GM10847 (cell line): ENCODE results near the gene MAN2A2.
A peak's percentile ranks its signal among the peaks of the same experiment; 100 is the strongest.

Source experiments
- POLR2A ChIP-seq: IDR thresholded peaks from 2 replicates; pipeline ENCODE4 v1.6.1; 2011; ENCODE audit not compliant: insufficient read length; ENCODE audit errors: extremely low read depth

MAN2A2 gene

DNA sequence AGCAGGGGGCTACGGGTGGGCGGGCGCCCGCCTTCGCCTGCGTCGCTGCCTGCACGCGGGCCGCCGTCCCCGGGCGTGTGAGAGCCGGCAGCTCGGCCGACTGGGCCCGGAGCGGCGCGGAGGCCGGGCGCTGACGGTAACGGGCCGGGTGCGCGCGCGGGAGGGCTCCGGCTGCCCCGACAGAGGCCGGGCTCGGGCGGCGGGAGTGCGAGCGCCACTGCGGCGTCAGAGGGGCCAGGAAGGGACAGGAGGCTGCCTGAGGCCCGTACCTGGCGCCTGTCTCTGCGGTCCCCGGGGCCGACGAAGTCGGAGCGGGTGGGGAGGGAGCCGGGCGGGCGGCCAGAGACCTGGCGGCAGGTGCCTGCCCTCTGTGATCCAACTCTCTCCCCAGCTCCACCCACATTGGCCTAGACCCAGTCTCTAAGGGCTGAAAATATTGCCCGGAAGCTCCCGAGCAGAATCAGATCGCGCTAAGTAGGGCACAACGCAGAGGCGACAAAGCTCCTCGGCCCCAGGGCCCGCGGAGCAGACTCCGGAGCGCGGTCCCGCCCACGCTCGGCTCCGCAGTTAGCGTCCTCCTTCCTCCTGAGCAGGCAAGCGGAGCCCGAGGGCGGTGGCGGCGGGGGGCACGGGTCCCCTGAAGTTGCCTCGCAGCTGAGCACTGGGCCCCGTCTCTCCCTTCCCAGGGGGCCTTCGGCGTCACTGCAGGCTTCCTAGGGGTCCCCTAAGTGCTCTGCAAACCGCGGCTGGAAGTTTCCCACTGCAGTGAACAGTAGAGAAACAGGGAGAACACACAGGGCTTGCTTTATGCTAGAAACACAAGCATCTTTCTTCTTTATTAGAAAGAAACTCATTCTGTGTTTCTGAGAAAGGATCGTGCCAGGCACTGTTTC lies at the start of gene MAN2A2:
Gene MAN2A2 (plus strand): TSS at position 463 of the 893 bp plus-strand sequence. CDS start 906 bp downstream, outside the sequence.
- peak; percentile 54 for TF ChIP-seq POLR2A

DNA sequence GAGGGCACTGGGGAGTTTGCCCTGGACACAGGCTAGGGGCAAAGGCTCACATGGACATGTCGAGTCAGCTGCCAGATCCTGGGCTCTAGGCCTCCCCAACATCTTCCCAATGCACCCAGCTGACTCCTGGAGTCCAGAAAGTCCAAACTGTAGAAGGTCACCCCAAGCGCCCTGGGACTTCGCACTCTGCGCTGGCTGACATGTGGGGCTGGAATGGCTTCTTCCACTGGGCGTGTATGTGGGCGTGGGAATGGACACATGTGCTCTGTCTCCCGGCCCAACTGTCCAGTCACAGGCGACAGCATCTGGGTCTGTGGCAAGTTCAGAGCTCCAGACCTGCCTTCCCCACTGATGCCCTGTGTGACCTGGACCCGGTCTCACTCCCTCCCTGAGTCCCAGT lies 48.0 kb upstream of the MAN2A2 start:
- no peak for TF ChIP-seq POLR2A

GRCh38 chr15:90857337-90857736 lies 45.8 kb upstream of the MAN2A2 start:
- no peak for TF ChIP-seq POLR2A

DNA sequence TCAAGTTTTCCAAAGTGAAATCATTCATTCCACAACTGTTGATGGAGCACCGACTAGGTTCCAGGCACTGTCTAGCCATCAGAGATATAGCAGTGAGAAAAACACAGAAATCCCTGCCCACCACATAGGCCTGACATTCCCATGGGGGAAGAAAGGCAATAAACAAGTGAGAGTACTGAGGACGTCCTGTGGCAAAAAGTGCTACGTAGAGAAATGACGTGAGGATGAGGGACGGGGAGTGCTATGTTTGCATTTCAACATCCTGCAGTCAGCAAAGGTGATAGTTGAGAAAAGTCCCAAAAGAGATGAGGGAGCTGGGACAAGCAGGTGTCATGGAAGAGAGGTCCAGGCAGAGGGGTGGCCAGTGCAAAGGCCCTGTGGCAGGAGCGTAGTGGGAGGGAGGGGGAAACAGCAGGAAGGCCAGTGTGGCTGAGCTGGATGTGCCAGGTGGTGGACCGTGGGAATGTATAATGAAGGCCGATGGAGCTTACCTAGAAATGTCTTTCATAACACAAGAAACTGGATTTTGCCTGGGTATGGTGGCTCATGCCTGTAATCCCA lies 45.1 kb upstream of the MAN2A2 start:
- no peak for TF ChIP-seq POLR2A

GRCh38 chr15:90859234-90860131 lies 43.6 kb upstream of the MAN2A2 start:
- no peak for TF ChIP-seq POLR2A

GRCh38 chr15:90860450-90860849 lies 42.7 kb upstream of the MAN2A2 start:
- no peak for TF ChIP-seq POLR2A

DNA sequence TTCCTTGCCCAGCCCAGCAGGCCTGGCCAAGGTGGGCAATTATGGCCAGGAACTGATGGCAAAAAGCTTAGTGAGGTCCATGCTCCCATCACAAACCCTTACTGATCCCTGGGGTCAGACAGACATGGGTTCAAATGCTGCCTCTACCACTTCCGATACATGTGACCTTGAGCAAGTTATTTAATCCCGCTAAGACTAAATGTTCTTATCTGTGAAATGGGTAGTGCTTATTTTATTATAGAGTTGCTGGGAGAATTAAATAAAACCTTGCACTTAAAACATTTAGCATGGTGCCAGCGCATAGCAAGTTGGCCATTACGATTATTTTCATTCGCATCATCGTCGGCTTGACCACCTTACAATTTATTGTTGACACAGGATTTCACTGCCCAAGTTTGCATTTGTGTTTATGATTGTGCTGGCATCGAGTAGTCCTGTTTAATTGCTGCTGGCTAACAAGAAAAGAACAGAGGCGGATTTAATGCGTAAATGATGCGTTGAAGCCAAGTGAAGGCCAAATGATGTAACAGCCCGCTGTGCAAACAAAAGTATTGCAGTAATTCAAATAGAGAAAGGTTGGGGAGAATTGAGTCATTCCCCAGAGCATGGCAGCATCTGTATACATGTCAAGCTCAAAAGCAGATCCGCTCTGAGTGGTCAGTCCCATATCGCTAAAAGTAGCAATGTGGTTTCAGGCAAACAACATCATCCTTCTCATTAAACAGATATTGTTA lies 42.0 kb upstream of the MAN2A2 start:
- TF ChIP-seq POLR2A, result no peak

DNA sequence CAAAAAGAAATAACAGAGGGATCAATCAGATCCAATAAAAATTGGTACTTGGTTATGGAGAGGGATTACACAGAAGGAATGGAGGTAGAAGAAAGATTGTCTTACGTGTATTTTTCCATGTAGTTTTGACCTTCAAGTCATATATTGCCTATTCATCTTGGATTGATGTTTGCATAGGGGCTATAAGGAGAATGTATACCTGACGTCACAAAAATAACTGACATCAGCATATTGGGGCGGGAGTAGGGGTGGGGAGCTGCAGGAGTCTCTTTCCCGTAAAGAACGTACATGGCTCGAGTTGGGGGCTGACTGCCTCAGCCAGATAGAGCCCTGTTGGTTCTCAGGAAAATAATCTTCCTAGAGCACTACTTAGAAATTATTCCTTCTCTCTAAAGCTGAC lies 40.6 kb upstream of the MAN2A2 start:
- no peak for TF ChIP-seq POLR2A

GRCh38 chr15:90862964-90863778 lies 39.9 kb upstream of the MAN2A2 start:
- no peak for TF ChIP-seq POLR2A

GRCh38 chr15:90863987-90864386 lies 39.1 kb upstream of the MAN2A2 start:
- no peak for TF ChIP-seq POLR2A

- no peak for TF ChIP-seq POLR2A
Observed at GRCh38 chr15:90864507-90864906, 38.6 kb upstream of the MAN2A2 start.

- TF ChIP-seq POLR2A, result no peak
Observed at GRCh38 chr15:90865702-90866101, 37.4 kb upstream of the MAN2A2 start.

GRCh38 chr15:90866161-90866715 lies 36.9 kb upstream of the MAN2A2 start:
- TF ChIP-seq POLR2A, result no peak

- no peak for TF ChIP-seq POLR2A
Observed at GRCh38 chr15:90866800-90867199, 36.3 kb upstream of the MAN2A2 start.
